Activated T-cell treated with anti-CD3 and anti-CD28 coated beads, Interleukin-2, amount 50 U/mL, for 72 hours (primary cell): ENCODE data around the gene CTBP1. TPM values are rescaled to one million over a fixed set of nuclear protein-coding genes. Genes with fewer than 3 reads are reported as not detected.

Experiments
- ATAC-seq, 2 donors: fragments of 150-1000 bp; cut with Tn5 transposase; replicated peaks in 1 of 2; 2 replicates each; pipeline ENCODE4 v1.10.0; 2021; ENCODE audit warnings: moderate library complexity in 2 of 2, mild to moderate bottlenecking in 1 of 2
- DNase-seq, 2 donors: peaks; one replicate each; pipeline ENCODE4 v3.0.0; 2021 to 2022; ENCODE audit warnings: mixed read lengths in 1 of 2
- H3K27ac Mint-ChIP-seq: one replicate; pipeline ENCODE4 v1.8.0; 2022; ENCODE audit warnings: mild to moderate bottlenecking, moderate library complexity, mixed read lengths
- H3K27me3 Mint-ChIP-seq: one replicate; pipeline ENCODE4 v1.8.0; 2022; ENCODE audit warnings: low read depth, mixed read lengths
- H3K36me3 Mint-ChIP-seq, 2 donors: one replicate each; pipeline ENCODE4 v1.8.0; 2022; ENCODE audit warnings: mixed read lengths in 2 of 2, mild to moderate bottlenecking in 1 of 2; ENCODE audit not compliant: insufficient read depth in 2 of 2
- H3K4me1 Mint-ChIP-seq: one replicate; pipeline ENCODE4 v1.8.0; 2022; ENCODE audit warnings: low read depth, mixed read lengths
- H3K4me3 Mint-ChIP-seq, 2 donors: one replicate each; pipeline ENCODE4 v1.8.0; 2022; ENCODE audit warnings: mild to moderate bottlenecking in 2 of 2, mixed read lengths in 2 of 2, moderate library complexity in 2 of 2
- H3K9me3 Mint-ChIP-seq, 2 donors: one replicate each; pipeline ENCODE4 v1.8.0; 2022; ENCODE audit warnings: mixed read lengths in 2 of 2
- total RNA-seq, 2 donors: library from RNA; stranded (reverse); gene quantifications; one replicate each; pipeline ENCODE4 v1.2.3, GENCODE V29; 2022

The CTBP1 gene
- total RNA-seq, 2 donors from 2014 or later: 182 to 190 TPM

DNA sequence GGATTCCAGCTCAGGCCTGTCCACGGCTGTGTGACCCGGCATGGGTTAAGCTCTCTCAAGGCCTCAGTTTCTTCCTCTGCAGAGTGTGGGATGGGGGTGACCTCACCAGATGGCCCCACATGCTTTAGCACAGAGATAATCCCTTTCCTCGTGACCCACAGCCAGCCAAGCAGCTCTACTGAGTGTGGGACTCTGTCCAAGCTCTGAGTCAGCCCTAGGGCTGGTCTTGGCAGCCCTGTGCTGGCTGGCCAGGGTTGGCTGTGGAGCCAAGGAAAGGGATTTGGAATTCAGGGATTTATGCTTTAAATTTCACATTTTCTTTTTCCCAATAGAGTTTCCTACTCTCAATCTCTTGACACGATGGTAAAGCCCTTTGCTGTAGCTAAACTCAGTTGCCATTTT lies 56.8 kb downstream of the CTBP1 start:
- no peaks in the 10 kb centered on the region for H3K27me3 Mint-ChIP-seq
- H3K27ac Mint-ChIP-seq: no peak overlapping the region
- ATAC-seq (no peak), DNase-seq (no peak)
- H3K36me3 Mint-ChIP-seq: no peaks in the 10 kb centered on the region
- no peaks in the 10 kb centered on the region for H3K9me3 Mint-ChIP-seq
- no peak overlapping the region for H3K4me3 Mint-ChIP-seq
- H3K4me1 Mint-ChIP-seq: peaks cover 4% of the 10 kb centered on the region

DNA sequence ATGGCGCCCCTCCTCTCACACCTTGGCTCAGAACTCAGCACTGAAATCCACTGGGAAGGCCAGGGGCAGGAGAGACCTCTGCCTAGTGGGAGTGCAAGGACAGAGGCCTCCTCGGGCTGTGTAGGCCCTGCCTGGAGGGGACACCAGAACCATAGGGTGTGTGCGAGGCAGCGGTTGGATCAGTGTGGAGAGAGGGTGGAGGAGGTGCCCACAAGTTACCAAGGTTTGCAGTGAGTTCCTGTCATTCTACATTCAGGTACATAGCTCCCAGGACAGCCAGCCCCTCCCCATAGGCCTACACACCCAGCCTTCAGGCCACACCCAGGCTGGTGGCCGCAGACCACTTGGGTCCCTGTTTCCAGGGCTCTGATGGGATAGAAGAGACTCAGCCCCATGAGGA lies 57.3 kb downstream of the CTBP1 start:
- DNase-seq: no peak
- no peak for ATAC-seq
- H3K27ac Mint-ChIP-seq: no peak overlapping the region
- H3K9me3 Mint-ChIP-seq: no peaks in the 10 kb centered on the region
- no peaks in the 10 kb centered on the region for H3K36me3 Mint-ChIP-seq
- H3K4me3 Mint-ChIP-seq: no peak overlapping the region
- no peaks in the 10 kb centered on the region for H3K27me3 Mint-ChIP-seq
- peaks cover 8% of the 10 kb centered on the region for H3K4me1 Mint-ChIP-seq

DNA sequence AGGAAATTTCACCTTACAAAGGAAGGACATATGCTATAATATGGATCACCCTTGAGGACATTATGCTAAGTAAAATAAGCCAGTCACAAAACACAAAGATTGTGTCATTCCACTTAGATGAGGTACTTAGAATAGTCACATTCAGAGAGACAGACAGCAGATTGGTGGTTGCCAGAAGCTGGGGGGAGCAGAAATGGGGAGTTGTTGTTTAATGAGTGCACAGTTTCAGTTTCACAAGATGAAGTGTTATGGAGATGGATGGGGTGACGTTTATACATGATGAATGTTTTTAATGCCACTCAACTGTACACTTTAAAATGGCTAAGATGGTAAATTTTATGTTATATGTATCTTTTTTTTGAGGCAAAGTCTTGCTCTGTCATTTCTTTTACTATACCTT lies 61.7 kb downstream of the CTBP1 start:
- Mint-ChIP-seq H3K4me1 (peaks cover 36% of the 10 kb centered on the region), H3K27me3 (no peaks in the 10 kb centered on the region), H3K9me3 (peaks cover 2% of the 10 kb centered on the region in 2 donors), H3K4me3 (no peak overlapping the region), H3K27ac (no peak overlapping the region), H3K36me3 (peaks cover 4 to 5% of the 10 kb centered on the region in 2 donors)
- ATAC-seq: peak; percentile 99 to 100
- DNase-seq: peak; percentile 51 to 52

DNA sequence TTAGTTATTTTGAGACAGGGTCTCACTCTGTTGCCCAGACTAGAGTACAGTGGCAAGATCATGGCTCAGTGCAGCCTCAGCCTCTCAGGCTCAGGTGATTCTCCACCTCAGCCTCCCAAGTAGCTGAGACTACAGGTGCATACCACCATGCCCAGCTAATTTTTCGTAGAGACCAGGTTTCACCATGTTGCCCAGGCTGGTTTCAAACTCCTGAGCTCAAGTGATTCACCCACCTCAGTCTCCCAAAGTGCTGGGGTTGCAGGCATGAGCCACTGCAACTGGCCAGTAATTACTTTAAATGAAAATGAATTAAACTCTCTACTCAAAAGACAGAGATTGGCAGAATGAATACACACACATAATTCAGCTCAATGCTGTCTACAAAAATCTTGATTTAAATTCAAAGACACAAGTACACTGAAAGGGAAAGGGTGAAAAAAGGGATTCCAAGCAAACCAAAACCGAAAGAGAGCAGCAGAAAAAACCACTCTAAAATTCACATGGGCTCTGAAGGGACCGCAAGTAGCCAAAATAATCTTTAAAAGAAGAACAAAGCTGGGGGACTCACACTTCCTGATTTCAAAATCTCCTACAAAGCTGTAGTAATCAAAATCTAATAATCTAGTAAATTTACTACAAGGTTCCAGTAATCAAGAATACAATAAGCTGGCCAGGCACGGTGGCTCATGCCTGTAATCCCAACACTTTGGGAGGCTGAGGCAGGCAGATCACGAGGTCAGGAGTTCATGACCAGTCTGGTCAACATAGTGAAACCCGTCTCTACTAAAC lies 64.8 kb downstream of the CTBP1 start:
- H3K36me3 Mint-ChIP-seq: peaks cover 14 to 20% of the 10 kb centered on the region in 2 donors
- H3K9me3 Mint-ChIP-seq: peaks cover 9 to 10% of the 10 kb centered on the region in 2 donors
- DNase-seq: no peak
- ATAC-seq: no peak
- peaks cover 44% of the 10 kb centered on the region for H3K4me1 Mint-ChIP-seq
- peak overlapping the region; percentile 25 to 52 for H3K4me3 Mint-ChIP-seq
- H3K27ac Mint-ChIP-seq: no peak overlapping the region
- peaks cover 10% of the 10 kb centered on the region for H3K27me3 Mint-ChIP-seq

DNA sequence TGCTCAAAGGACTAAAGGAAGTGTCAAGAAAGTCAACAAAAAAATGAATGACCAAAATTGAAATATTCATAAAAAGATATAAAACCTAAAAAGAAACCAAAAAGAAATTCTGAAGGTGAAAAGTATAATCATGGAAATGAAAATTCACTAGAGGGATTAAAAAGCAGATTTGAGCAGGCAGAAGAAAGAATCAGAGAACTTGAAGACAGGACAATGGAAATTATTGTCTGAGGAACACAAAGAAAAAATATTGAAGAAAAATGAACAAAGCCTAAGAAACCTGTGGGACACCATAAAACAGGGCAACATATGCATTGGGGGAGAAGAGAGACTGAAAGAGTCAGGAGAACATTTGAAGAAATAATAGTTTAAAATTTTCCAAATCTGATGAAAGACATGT lies 66.6 kb downstream of the CTBP1 start:
- DNase-seq: no peak
- no peak for ATAC-seq
- Mint-ChIP-seq H3K4me3 (peak overlapping the region in 1 of 2 donors; percentile 26), H3K27me3 (peaks cover 10% of the 10 kb centered on the region), H3K27ac (peak overlapping the region; percentile 6), H3K36me3 (peaks cover 14 to 20% of the 10 kb centered on the region in 2 donors), H3K4me1 (peaks cover 43% of the 10 kb centered on the region), H3K9me3 (peaks cover 9 to 10% of the 10 kb centered on the region in 2 donors)

DNA sequence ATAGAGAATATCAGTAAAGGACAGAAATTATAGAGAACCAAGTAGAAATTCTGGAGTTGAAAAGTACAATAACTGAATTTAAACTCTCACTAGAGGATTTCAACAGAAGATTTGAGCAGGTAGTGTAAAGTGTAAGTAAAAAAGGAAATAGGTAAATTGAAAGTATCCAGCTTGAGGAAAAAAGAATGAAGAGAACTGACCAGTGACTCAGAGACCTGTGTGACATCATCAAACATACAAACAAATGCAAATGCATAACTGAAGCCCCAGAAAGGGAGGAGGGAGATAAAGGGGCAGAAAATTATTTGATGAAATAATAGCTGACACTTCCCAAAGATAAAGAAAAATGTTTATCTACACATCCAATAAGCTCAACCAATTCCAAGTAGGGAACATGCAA lies 68.3 kb downstream of the CTBP1 start:
- Mint-ChIP-seq H3K9me3 (peaks cover 9 to 10% of the 10 kb centered on the region in 2 donors), H3K27ac (no peak overlapping the region), H3K4me3 (no peak overlapping the region), H3K36me3 (peaks cover 14 to 20% of the 10 kb centered on the region in 2 donors), H3K4me1 (peaks cover 33% of the 10 kb centered on the region), H3K27me3 (peaks cover 10% of the 10 kb centered on the region)
- no peak for ATAC-seq
- no peak for DNase-seq

DNA sequence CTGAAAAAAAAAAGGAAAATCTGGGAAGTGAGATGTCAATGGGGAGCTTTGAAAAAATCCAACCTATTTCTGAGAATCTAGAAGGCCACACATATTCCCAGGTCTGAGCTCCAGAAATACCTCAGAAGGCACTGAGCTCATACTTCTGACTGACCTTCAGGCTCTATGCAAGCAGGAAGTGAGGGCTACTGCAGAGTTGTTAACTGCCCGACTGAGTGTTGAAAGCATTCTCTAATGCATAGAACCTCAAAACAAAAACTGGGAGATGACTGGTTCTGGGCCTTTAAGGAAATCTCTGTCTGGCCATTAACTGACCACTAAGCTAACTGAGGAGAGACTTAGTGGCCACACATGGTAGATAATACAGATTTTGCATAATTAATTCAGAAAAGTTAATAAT lies 69.0 kb downstream of the CTBP1 start:
- Mint-ChIP-seq H3K27ac (no peak overlapping the region), H3K4me3 (no peak overlapping the region), H3K27me3 (peaks cover 10% of the 10 kb centered on the region), H3K36me3 (peaks cover 14 to 20% of the 10 kb centered on the region in 2 donors), H3K4me1 (peaks cover 33% of the 10 kb centered on the region), H3K9me3 (peaks cover 9 to 10% of the 10 kb centered on the region in 2 donors)
- ATAC-seq: no peak
- no peak for DNase-seq

DNA sequence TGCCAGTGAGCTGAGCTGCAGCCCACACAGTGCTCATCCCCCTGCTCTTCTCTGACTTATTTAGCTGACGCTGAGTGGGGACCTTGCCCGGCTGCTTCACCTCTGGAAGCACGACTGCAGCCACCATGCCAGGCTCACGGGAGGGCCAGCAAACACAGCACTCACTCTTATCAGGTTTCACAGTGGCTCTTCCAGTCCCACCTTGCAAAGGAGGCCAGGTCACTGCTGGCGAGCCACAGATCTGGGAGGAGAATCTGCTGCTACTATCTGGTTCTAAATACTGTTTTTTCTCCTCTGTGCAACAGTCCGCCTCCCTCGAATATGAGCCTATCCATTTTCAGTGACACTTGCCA lies 69.9 kb downstream of the CTBP1 start:
- Mint-ChIP-seq H3K4me3 (no peak overlapping the region), H3K27ac (no peak overlapping the region), H3K27me3 (peaks cover 11% of the 10 kb centered on the region), H3K36me3 (peaks cover 14 to 20% of the 10 kb centered on the region in 2 donors), H3K4me1 (peaks cover 27% of the 10 kb centered on the region), H3K9me3 (peaks cover 9 to 10% of the 10 kb centered on the region in 2 donors)
- DNase-seq (no peak), ATAC-seq (no peak)

DNA sequence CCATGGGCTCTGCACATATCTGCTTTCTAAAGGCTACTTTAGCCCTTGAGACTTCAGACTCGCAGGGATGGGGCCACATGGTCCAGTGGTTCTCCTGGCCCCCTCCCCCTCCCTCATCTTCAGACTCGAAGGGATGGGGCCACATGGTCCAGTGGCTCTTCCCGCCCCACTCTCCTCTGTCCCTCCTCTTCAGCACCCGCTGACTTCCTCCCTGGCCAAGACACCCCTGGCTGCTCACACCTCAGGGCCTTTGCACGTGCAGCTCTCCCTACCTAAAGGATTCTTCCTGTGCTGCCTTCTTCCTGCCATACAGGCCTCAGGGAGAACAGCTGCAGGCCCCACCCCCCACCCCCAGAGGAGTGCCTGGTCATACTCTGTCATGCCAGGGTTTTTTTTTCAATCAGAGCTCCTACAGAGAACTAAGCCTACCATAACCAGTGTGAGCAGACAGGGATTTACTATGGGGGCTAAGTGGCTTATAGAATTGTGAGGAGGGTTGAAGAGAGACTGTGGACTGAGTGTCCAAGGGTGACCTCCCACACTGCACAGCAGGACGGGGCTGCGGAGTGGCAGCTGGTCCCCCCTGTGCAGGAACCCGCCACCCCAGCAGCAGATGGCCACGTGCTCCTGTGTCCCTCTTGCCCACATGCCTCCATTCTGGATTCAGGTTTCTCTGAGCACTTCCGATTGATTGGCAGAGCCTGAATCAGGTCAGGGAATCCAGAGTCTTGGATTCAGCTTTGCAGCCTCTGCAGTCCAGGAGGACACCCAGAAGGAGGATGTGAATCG lies 70.4 kb downstream of the CTBP1 start:
- DNase-seq: no peak
- no peak overlapping the region for H3K27ac Mint-ChIP-seq

DNA sequence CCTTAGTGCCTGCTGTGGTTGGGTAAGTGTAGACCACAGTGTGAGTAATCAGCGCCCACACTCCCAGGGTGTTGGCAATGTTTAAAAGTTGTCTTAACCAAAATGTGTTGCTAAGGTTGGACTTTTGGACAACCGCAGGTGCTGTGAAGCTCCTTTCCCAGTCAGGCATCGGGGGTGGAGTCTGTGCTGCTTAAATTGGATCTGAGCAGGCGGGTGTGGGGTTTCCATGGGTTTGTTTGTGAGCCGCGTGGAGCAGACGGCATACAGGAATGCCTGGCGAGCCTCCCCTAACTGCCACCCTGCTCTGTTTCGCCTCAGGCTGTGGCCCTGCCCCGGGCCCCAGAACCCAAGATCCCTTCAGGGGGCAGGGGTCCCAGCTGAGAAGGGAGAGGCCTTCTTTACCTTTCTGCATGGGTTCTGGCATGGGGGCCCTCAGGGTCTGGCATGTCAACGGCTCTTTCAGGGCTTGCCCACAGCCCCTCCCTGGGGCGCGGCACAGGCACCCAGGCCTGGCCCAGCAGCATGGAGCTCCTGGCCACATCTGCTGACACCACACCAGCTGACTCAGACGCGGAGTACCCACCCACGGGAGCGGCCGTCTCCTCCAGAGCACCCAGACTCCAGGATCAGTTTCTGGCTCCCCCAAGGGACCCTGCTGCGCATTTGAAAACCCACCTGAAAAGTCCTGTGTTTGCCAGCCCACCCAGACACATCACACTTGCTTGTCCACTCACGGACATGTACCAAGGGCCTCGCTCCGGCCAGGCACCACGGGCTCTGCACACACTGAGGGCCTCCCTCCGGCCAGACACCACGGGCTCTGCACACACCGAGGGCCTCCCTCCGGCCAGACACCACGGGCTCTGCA lies 71.4 kb downstream of the CTBP1 start:
- no peak overlapping the region for H3K27ac Mint-ChIP-seq
- DNase-seq: no peak
- ATAC-seq: peak; percentile 58 to 64
- no peak overlapping the region for H3K4me3 Mint-ChIP-seq
- peaks cover 19% of the 10 kb centered on the region for H3K27me3 Mint-ChIP-seq
- H3K36me3 Mint-ChIP-seq: peaks cover 12 to 19% of the 10 kb centered on the region in 2 donors
- H3K4me1 Mint-ChIP-seq: peaks cover 12% of the 10 kb centered on the region
- peaks cover 9 to 10% of the 10 kb centered on the region in 2 donors for H3K9me3 Mint-ChIP-seq

More for the DNA sequence above, 70.4 kb downstream of the CTBP1 start:
- ATAC-seq: no peak
- H3K36me3 Mint-ChIP-seq: peaks cover 14 to 20% of the 10 kb centered on the region in 2 donors
- peaks cover 9 to 10% of the 10 kb centered on the region in 2 donors for H3K9me3 Mint-ChIP-seq
- peaks cover 17% of the 10 kb centered on the region for H3K27me3 Mint-ChIP-seq
- no peak overlapping the region for H3K4me3 Mint-ChIP-seq
- peaks cover 22% of the 10 kb centered on the region for H3K4me1 Mint-ChIP-seq

DNA sequence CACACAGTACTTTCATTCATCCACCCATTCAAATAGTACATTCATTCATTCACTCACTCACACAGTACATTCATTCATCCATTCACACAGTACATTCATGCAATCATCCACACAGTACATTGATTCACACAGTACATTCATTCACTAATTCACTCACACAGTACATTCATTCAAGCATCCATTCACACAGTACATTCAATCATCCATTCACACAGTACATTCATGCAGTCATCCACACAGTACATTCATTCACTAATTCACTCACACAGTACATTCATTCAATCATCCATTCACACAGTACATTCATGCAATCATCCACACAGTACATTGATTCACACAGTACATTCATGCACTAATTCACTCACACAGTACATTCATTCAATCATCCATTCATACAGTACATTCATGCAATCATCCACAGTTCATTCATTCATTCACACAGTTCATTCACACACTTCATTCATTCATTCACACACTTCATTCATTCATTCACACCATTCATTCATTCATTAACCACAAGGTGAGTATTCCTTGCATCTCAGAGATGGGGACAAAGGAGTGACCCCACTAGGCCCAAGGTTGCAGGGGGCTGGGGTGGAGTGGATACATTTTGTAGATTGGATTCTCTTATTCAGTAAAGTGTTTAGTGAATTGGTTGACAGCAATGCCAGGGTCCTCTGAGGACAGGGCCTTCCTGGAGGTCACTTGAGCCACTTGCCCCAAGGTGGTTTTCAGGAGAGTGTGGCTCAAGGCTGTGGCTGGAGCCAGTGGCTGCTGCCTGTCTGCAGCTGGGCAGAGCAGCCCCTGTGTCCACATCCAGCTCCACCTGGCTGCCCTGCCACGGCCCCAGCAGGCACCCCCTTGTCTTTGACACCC lies 72.3 kb downstream of the CTBP1 start:
- Mint-ChIP-seq H3K4me3 (no peak overlapping the region), H3K4me1 (peaks cover 7% of the 10 kb centered on the region), H3K27ac (no peak overlapping the region), H3K27me3 (peaks cover 20% of the 10 kb centered on the region), H3K36me3 (peaks cover 7 to 12% of the 10 kb centered on the region in 2 donors), H3K9me3 (peaks cover 7% of the 10 kb centered on the region in 2 donors)
- ATAC-seq (peak; percentile 29 to 30), DNase-seq (no peak)

DNA sequence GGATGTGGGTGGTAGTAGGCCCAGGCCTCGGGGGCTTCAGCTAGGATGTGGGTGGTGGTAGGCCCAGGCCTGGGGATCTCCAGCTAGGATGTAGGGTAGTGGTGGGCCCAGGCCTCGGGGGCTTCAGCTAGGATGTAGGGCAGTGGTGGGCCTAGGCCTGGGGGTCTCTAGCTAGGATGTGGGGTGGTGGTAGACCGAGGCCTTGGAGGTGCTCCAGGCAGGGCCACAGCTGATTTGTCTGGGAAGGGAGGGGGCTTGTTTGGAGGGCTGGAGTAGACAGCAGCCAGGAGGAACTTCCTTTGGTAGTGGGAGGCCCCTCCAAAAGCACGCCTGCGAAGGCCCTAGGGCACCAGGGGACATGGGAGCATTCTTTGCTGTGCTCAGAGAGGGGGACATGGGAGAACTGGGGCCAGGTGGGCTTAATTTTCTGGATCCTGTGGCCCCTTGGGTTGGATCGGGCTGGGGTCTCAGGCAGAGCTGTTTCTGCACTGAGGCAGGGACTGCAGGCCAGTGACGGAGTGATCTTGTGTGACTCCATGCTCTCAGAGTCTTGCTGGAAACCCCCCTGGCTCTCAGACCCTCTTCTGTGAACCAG lies 73.2 kb downstream of the CTBP1 start:
- peaks cover 21% of the 10 kb centered on the region for H3K27me3 Mint-ChIP-seq
- H3K4me3 Mint-ChIP-seq: no peak overlapping the region
- H3K27ac Mint-ChIP-seq: no peak overlapping the region
- H3K4me1 Mint-ChIP-seq: peaks cover 5% of the 10 kb centered on the region
- no peak for ATAC-seq
- H3K9me3 Mint-ChIP-seq: peaks cover 3% of the 10 kb centered on the region in 2 donors
- peaks cover 3 to 6% of the 10 kb centered on the region in 2 donors for H3K36me3 Mint-ChIP-seq
- DNase-seq: no peak
